ENCODE results near the gene RNF141. TPM values are rescaled to one million over a fixed set of nuclear protein-coding genes. Genes with fewer than 3 reads are reported as not detected.

RNF141 gene
- total RNA-seq, 2 donors from 2014 or later = 34.7 to 42.2 TPM

- Mint-ChIP-seq H3K9me3 (peaks cover 9% of the 10 kb centered on the region), H3K27ac (no peak overlapping the region), H3K4me3 (no peak overlapping the region), H3K27me3 (ENCODE audit: insufficient read depth) (no peaks in the 10 kb centered on the region), H3K4me1 (no peaks in the 10 kb centered on the region), H3K36me3 (ENCODE audit: low read depth) (no peaks in the 10 kb centered on the region)
- WGBS, 2 experiments (ENCODE audit: insufficient coverage in 1 of 2, insufficient read length in 1 of 2) = no CpG with 5 or more reads among the region's 1 CpG
- H3K4me3 ChIP-seq (ENCODE audit: low read length) = no peak overlapping the region
- no peak for DNase-seq
- H3K27me3 ChIP-seq (ENCODE audit: control insufficient read depth, insufficient read depth, low read length, poor library complexity, severe bottlenecking) = no peaks in the 10 kb centered on the region
- H3K9me3 ChIP-seq (ENCODE audit: control insufficient read depth, low read length) = peaks cover 6% of the 10 kb centered on the region
- no peaks in the 10 kb centered on the region for H3K36me3 ChIP-seq (ENCODE audit: control insufficient read depth, insufficient read depth, low read length)
- no peaks in the 10 kb centered on the region for H3K4me1 ChIP-seq (ENCODE audit: control insufficient read depth, insufficient read depth, low read length)
- no peak overlapping the region for H3K27ac ChIP-seq (ENCODE audit: low read depth, low read length)
- no peak overlapping the region for H3K9ac ChIP-seq (ENCODE audit: extremely low read depth, low read length, poor library complexity, severe bottlenecking)
- no peak for TF ChIP-seq CTCF (conservative IDR thresholded peaks at IDR 0.05)
Observed at GRCh38 chr11:10556590-10556989, 15.6 kb upstream of the RNF141 start.

- Histone ChIP-seq H3K27ac (ENCODE audit: low read depth, low read length) (no peak overlapping the region), H3K4me1 (ENCODE audit: control insufficient read depth, insufficient read depth, low read length) (no peaks in the 10 kb centered on the region)
Observed at GRCh38 chr11:10551845-10552352, 10.9 kb upstream of the RNF141 start.

GRCh38 chr11:10551290-10551592 lies 10.3 kb upstream of the RNF141 start:
- Histone ChIP-seq H3K9me3 (ENCODE audit: control insufficient read depth, low read length) (peaks cover 11% of the 10 kb centered on the region), H3K4me1 (ENCODE audit: control insufficient read depth, insufficient read depth, low read length) (no peaks in the 10 kb centered on the region), H3K27ac (ENCODE audit: low read depth, low read length) (no peak overlapping the region), H3K4me3 (ENCODE audit: low read length) (no peak overlapping the region), H3K27me3 (ENCODE audit: control insufficient read depth, insufficient read depth, low read length, poor library complexity, severe bottlenecking) (no peaks in the 10 kb centered on the region), H3K36me3 (ENCODE audit: control insufficient read depth, insufficient read depth, low read length) (no peaks in the 10 kb centered on the region), H3K9ac (ENCODE audit: extremely low read depth, low read length, poor library complexity, severe bottlenecking) (no peak overlapping the region)
- no peak for TF ChIP-seq CTCF (conservative IDR thresholded peaks at IDR 0.05)
- Mint-ChIP-seq H3K9me3 (peaks cover 15% of the 10 kb centered on the region), H3K27ac (no peak overlapping the region), H3K36me3 (ENCODE audit: low read depth) (no peaks in the 10 kb centered on the region), H3K4me1 (no peaks in the 10 kb centered on the region), H3K4me3 (no peak overlapping the region), H3K27me3 (ENCODE audit: insufficient read depth) (peaks cover 10% of the 10 kb centered on the region)
- no peak for DNase-seq
- WGBS, 2 experiments (ENCODE audit: insufficient coverage in 1 of 2, insufficient read length in 1 of 2) = 94 to 96% methylated on average over 4 of the region's 4 CpGs

More at GRCh38 chr11:10551845-10552352, 10.9 kb upstream of the RNF141 start:
- no peaks in the 10 kb centered on the region for H3K4me1 Mint-ChIP-seq
- WGBS, 2 experiments (ENCODE audit: insufficient coverage in 1 of 2, insufficient read length in 1 of 2) = 90 to 96% methylated on average over 1 to 3 of the region's 3 CpGs
- Histone ChIP-seq H3K9ac (ENCODE audit: extremely low read depth, low read length, poor library complexity, severe bottlenecking) (no peak overlapping the region), H3K36me3 (ENCODE audit: control insufficient read depth, insufficient read depth, low read length) (no peaks in the 10 kb centered on the region), H3K4me3 (ENCODE audit: low read length) (no peak overlapping the region), H3K27me3 (ENCODE audit: control insufficient read depth, insufficient read depth, low read length, poor library complexity, severe bottlenecking) (no peaks in the 10 kb centered on the region), H3K9me3 (ENCODE audit: control insufficient read depth, low read length) (peaks cover 11% of the 10 kb centered on the region)
- H3K36me3 Mint-ChIP-seq (ENCODE audit: low read depth) = no peaks in the 10 kb centered on the region
- no peak overlapping the region for H3K4me3 Mint-ChIP-seq
- no peak for TF ChIP-seq CTCF (conservative IDR thresholded peaks at IDR 0.05)
- peaks cover 15% of the 10 kb centered on the region for H3K9me3 Mint-ChIP-seq
- DNase-seq = no peak
- H3K27me3 Mint-ChIP-seq (ENCODE audit: insufficient read depth) = peaks cover 10% of the 10 kb centered on the region
- H3K27ac Mint-ChIP-seq = no peak overlapping the region

Data from endodermal cell (in vitro differentiated cells).